Naive thymus-derived CD4-positive, alpha-beta T cell (primary cell): Measurements from ENCODE around the gene TMEM163. TPM values are rescaled to one million over a fixed set of nuclear protein-coding genes. Genes with fewer than 3 reads are reported as not detected.

Experiments
- ATAC-seq: fragments of 150-1000 bp; cut with Tn5 transposase; 2 replicates; pipeline ENCODE4 v1.10.0; 2021; ENCODE audit warnings: mild to moderate bottlenecking, moderate library complexity
- CTCF ChIA-PET: fragments of 350-600 bp; sonication (Branson Sonifier 250); formaldehyde crosslinking; loops from one replicate; lab custom pipeline; 2021; ENCODE audit warnings: antibody characterized with exemption; lab: Charles Lee
- POLR2A ChIA-PET: fragments of 350-600 bp; sonication (Branson Sonifier 250); formaldehyde crosslinking; loops from one replicate; lab custom pipeline; 2021; ENCODE audit warnings: antibody characterized with exemption, inconsistent platforms; lab: Charles Lee
- DNase-seq, 9 donors: peaks; one replicate each; pipeline versions ENCODE4 v3.0.0 to v3.0.0-alpha.2; 2020 to 2022; ENCODE audit warnings: mixed read lengths in 1 of 9
- H3K27ac ChIP-seq: one replicate; pipeline ENCODE4 v1.7.0; 2013; ENCODE audit warnings: mild to moderate bottlenecking, low read depth, low read length, moderate library complexity
- H3K27me3 ChIP-seq, 2 donors: one replicate each; pipeline ENCODE4 v1.7.0; 2013; ENCODE audit warnings: low read length in 2 of 2, mild to moderate bottlenecking in 2 of 2, moderate library complexity in 2 of 2; ENCODE audit not compliant: control insufficient read depth in 2 of 2, insufficient read depth in 2 of 2
- H3K36me3 ChIP-seq, 3 experiments: 1 replicate in 2 of 3; 2 replicates in 1 of 3; pipeline ENCODE4 v1.7.0; 2013; ENCODE audit warnings: low read length in 3 of 3, mild to moderate bottlenecking in 3 of 3, moderate library complexity in 1 of 3; ENCODE audit not compliant: insufficient read depth in 3 of 3, control insufficient read depth in 2 of 3
- H3K4me1 ChIP-seq, 2 donors: one replicate each; pipeline ENCODE4 v1.7.0; 2013; ENCODE audit warnings: low read length in 2 of 2, mild to moderate bottlenecking in 2 of 2, moderate library complexity in 1 of 2; ENCODE audit not compliant: control insufficient read depth in 2 of 2, insufficient read depth in 2 of 2
- H3K4me3 ChIP-seq: 2 replicates; pipeline ENCODE4 v1.7.0; 2013; ENCODE audit warnings: mild to moderate bottlenecking, low read length
- H3K9me3 ChIP-seq, 3 experiments: 1 replicate in 2 of 3; 2 replicates in 1 of 3; pipeline ENCODE4 v1.7.0; 2013; ENCODE audit warnings: low read length in 3 of 3; ENCODE audit not compliant: control insufficient read depth in 2 of 3
- H3K27ac Mint-ChIP-seq, 9 donors: one replicate each; pipeline ENCODE4 v1.8.0; 2020 to 2022; ENCODE audit warnings: mixed read lengths in 9 of 9, mild to moderate bottlenecking in 8 of 9, moderate library complexity in 5 of 9, inconsistent platforms in 2 of 9
- H3K27me3 Mint-ChIP-seq, 5 donors: one replicate each; pipeline ENCODE4 v1.8.0; 2021 to 2022; ENCODE audit warnings: mixed read lengths in 5 of 5, mild to moderate bottlenecking in 1 of 5
- H3K36me3 Mint-ChIP-seq, 5 donors: one replicate each; pipeline ENCODE4 v1.8.0; 2020 to 2022; ENCODE audit warnings: mixed read lengths in 5 of 5, mild to moderate bottlenecking in 3 of 5, inconsistent platforms in 1 of 5
- H3K4me1 Mint-ChIP-seq, 7 donors: one replicate each; pipeline ENCODE4 v1.8.0; 2020 to 2022; ENCODE audit warnings: mixed read lengths in 7 of 7, mild to moderate bottlenecking in 3 of 7, inconsistent platforms in 1 of 7
- H3K4me3 Mint-ChIP-seq, 10 donors: one replicate each; pipeline ENCODE4 v1.8.0; 2020 to 2022; ENCODE audit warnings: mild to moderate bottlenecking in 10 of 10, mixed read lengths in 10 of 10, moderate library complexity in 6 of 10, inconsistent platforms in 2 of 10
- H3K9me3 Mint-ChIP-seq, 11 donors: one replicate each; pipeline ENCODE4 v1.8.0; 2020 to 2022; ENCODE audit warnings: mixed read lengths in 11 of 11, mild to moderate bottlenecking in 4 of 11, inconsistent platforms in 1 of 11, moderate library complexity in 1 of 11
- intact Hi-C, 2 donors: fragments of 100-400 bp; cut with micrococcal nuclease; formaldehyde crosslinking; loops; one replicate each; pipeline ENCODE4 v1.15.1; 2023
- polyA plus RNA-seq, 2 donors: library from polyadenylated mRNA; unstranded; fragments of 300-500 nt; fragmentation: Illumina TruSeq; gene quantifications; one replicate each; pipeline ENCODE4 v1.2.3, GENCODE V29; 2021
- total RNA-seq, 6 experiments: library from RNA in 5 of 6; stranded (reverse) in 5 of 6; gene quantifications; 1 replicate in 5 of 6; 2 replicates in 1 of 6; pipeline ENCODE4 v1.2.3 and lab custom pipeline; 2021 to 2026

The TMEM163 gene
- under 1 TPM in 3 of 5 experiments, not detected in 2; 0.21 to 0.71 (median 0.39) TPM for total RNA-seq
- polyA plus RNA-seq = under 1 TPM; 0.13 to 0.21 TPM
- total RNA-seq (lab: John Stamatoyannopoulos, UW) = not detected

GRCh38 chr2:134718817-134719814 is at the start of gene TMEM163:
Gene TMEM163 (minus strand): TSS chr2:134719000.
- Mint-ChIP-seq H3K4me1 (peaks cover 17 to 30% (median 24%) of the 10 kb centered on the region in 7 donors), H3K9me3 (peaks cover 0 to 1% (median 0%) of the 10 kb centered on the region in 11 donors), H3K4me3 (peak within 1 kb of the TSS; percentile 70 to 87 (median 80)), H3K27ac (no peak within 1 kb of the TSS), H3K36me3 (peaks cover 0 to 3% (median 0%) of the 10 kb centered on the region in 5 donors), H3K27me3 (peaks cover 63 to 78% (median 71%) of the 10 kb centered on the region in 5 donors)
- Histone ChIP-seq H3K27ac (no peak within 1 kb of the TSS), H3K27me3 (peaks cover 0 to 6% of the 10 kb centered on the region in 2 donors), H3K4me3 (peak within 1 kb of the TSS; percentile 26), H3K9me3 (no peaks in the 10 kb centered on the region), H3K36me3 (no peaks in the 10 kb centered on the region), H3K4me1 (no peaks in the 10 kb centered on the region)
- POLR2A ChIA-PET = no interaction called here
- peak in 4 of 9 donors; percentile 16 to 35 (median 20) for DNase-seq
- CTCF ChIA-PET = no interaction called here
- intact Hi-C loops = loop anchor here in 1 of 2 donors (5.0 kb wide), 1 partner anchor 47 kb away; no protein-coding TSS in a partner anchor
- peak; percentile 63 for ATAC-seq

- H3K27me3 Mint-ChIP-seq = peaks cover 0 to 16% (median 10%) of the 10 kb centered on the region in 5 donors
- peaks cover 0 to 5% (median 0%) of the 10 kb centered on the region in 11 donors for H3K9me3 Mint-ChIP-seq
- peaks cover 0 to 4% (median 0%) of the 10 kb centered on the region in 5 donors for H3K36me3 Mint-ChIP-seq
- Histone ChIP-seq H3K4me1 (no peaks in the 10 kb centered on the region), H3K27ac (no peak overlapping the region), H3K36me3 (no peaks in the 10 kb centered on the region), H3K9me3 (no peaks in the 10 kb centered on the region), H3K27me3 (no peaks in the 10 kb centered on the region), H3K4me3 (no peak overlapping the region)
- no peak overlapping the region for H3K4me3 Mint-ChIP-seq
- ATAC-seq (no peak), DNase-seq (no peak)
- intact Hi-C loops = no loop called here
- CTCF ChIA-PET = no interaction called here
- no peak overlapping the region for H3K27ac Mint-ChIP-seq
- no peaks in the 10 kb centered on the region for H3K4me1 Mint-ChIP-seq
- POLR2A ChIA-PET = no interaction called here
Observed at GRCh38 chr2:134766583-134766982, 47.8 kb upstream of the TMEM163 start.

GRCh38 chr2:134765987-134766386 is 47.2 kb upstream of the TMEM163 start:
- ATAC-seq (no peak), DNase-seq (no peak)
- H3K4me3 Mint-ChIP-seq = no peak overlapping the region
- peaks cover 0 to 20% (median 10%) of the 10 kb centered on the region in 5 donors for H3K27me3 Mint-ChIP-seq
- no peaks in the 10 kb centered on the region for H3K36me3 ChIP-seq
- H3K27me3 ChIP-seq = no peaks in the 10 kb centered on the region
- no peaks in the 10 kb centered on the region for H3K4me1 ChIP-seq
- H3K4me1 Mint-ChIP-seq = no peaks in the 10 kb centered on the region
- intact Hi-C loops = no loop called here
- CTCF ChIA-PET = no interaction called here
- peaks cover 0 to 4% (median 0%) of the 10 kb centered on the region in 5 donors for H3K36me3 Mint-ChIP-seq
- no peak overlapping the region for H3K27ac ChIP-seq
- H3K9me3 Mint-ChIP-seq = peaks cover 0 to 5% (median 0%) of the 10 kb centered on the region in 11 donors
- H3K4me3 ChIP-seq = no peak overlapping the region
- H3K27ac Mint-ChIP-seq = no peak overlapping the region
- POLR2A ChIA-PET = no interaction called here
- no peaks in the 10 kb centered on the region for H3K9me3 ChIP-seq

- H3K4me3 Mint-ChIP-seq = no peak overlapping the region
- no peaks in the 10 kb centered on the region for H3K36me3 ChIP-seq
- H3K27ac ChIP-seq = no peak overlapping the region
- peaks cover 0 to under 1% (median 0%) of the 10 kb centered on the region in 7 donors for H3K4me1 Mint-ChIP-seq
- intact Hi-C loops = no loop called here
- no peak overlapping the region for H3K27ac Mint-ChIP-seq
- H3K4me1 ChIP-seq = no peaks in the 10 kb centered on the region
- ATAC-seq = no peak
- peaks cover 0 to 7% (median 0%) of the 10 kb centered on the region in 11 donors for H3K9me3 Mint-ChIP-seq
- no peak for DNase-seq
- no peaks in the 10 kb centered on the region for H3K27me3 ChIP-seq
- ChIA-PET CTCF (no interaction called here), POLR2A (no interaction called here)
- peaks cover 0 to 4% (median 0%) of the 10 kb centered on the region in 5 donors for H3K36me3 Mint-ChIP-seq
- H3K4me3 ChIP-seq = no peak overlapping the region
- peaks cover 2 to 19% (median 11%) of the 10 kb centered on the region in 5 donors for H3K27me3 Mint-ChIP-seq
- H3K9me3 ChIP-seq = no peaks in the 10 kb centered on the region
Observed at GRCh38 chr2:134764164-134764563, 45.4 kb upstream of the TMEM163 start.

GRCh38 chr2:134763164-134763710 is 44.4 kb upstream of the TMEM163 start:
- Histone ChIP-seq H3K27me3 (no peaks in the 10 kb centered on the region), H3K9me3 (no peaks in the 10 kb centered on the region), H3K27ac (no peak overlapping the region), H3K4me1 (no peaks in the 10 kb centered on the region), H3K36me3 (no peaks in the 10 kb centered on the region), H3K4me3 (no peak overlapping the region)
- no peak overlapping the region for H3K27ac Mint-ChIP-seq
- H3K27me3 Mint-ChIP-seq = peaks cover 5 to 19% (median 11%) of the 10 kb centered on the region in 5 donors
- DNase-seq (no peak), ATAC-seq (no peak)
- ChIA-PET POLR2A (no interaction called here), CTCF (no interaction called here)
- peaks cover 0 to 10% (median 0%) of the 10 kb centered on the region in 7 donors for H3K4me1 Mint-ChIP-seq
- no peak overlapping the region for H3K4me3 Mint-ChIP-seq
- peaks cover 0 to 4% (median 0%) of the 10 kb centered on the region in 5 donors for H3K36me3 Mint-ChIP-seq
- H3K9me3 Mint-ChIP-seq = peaks cover 0 to 9% (median 2%) of the 10 kb centered on the region in 11 donors
- intact Hi-C loops = no loop called here

GRCh38 chr2:134762508-134762907 is 43.7 kb upstream of the TMEM163 start:
- Mint-ChIP-seq H3K36me3 (peaks cover 0 to 4% (median 0%) of the 10 kb centered on the region in 5 donors), H3K9me3 (peaks cover 0 to 14% (median 2%) of the 10 kb centered on the region in 11 donors), H3K4me3 (no peak overlapping the region), H3K4me1 (peaks cover 0 to 11% (median 0%) of the 10 kb centered on the region in 7 donors), H3K27me3 (peaks cover 5 to 19% (median 12%) of the 10 kb centered on the region in 5 donors), H3K27ac (no peak overlapping the region)
- DNase-seq (no peak), ATAC-seq (no peak)
- Histone ChIP-seq H3K4me3 (no peak overlapping the region), H3K4me1 (no peaks in the 10 kb centered on the region), H3K9me3 (no peaks in the 10 kb centered on the region), H3K27me3 (peaks cover 0 to 3% of the 10 kb centered on the region in 2 donors), H3K36me3 (no peaks in the 10 kb centered on the region), H3K27ac (no peak overlapping the region)
- CTCF ChIA-PET = no interaction called here
- POLR2A ChIA-PET = no interaction called here
- intact Hi-C loops = no loop called here
